Activated T-cell treated with anti-CD3 and anti-CD28 coated beads, Interleukin-2, amount 50 U/mL, for 72 hours (primary cell): ENCODE results near the gene TMEM235. TPM values are rescaled to one million over a fixed set of nuclear protein-coding genes. Genes with fewer than 3 reads are reported as not detected.
A peak's percentile ranks its signal among the peaks of the same experiment; 100 is the strongest.

Experiments
- ATAC-seq, 2 donors: fragments of 150-1000 bp; cut with Tn5 transposase; replicated peaks in 1 of 2; 2 replicates each; pipeline ENCODE4 v1.10.0; 2021; ENCODE audit warnings: moderate library complexity in 2 of 2, mild to moderate bottlenecking in 1 of 2
- DNase-seq, 2 donors: peaks; one replicate each; pipeline ENCODE4 v3.0.0; 2021 to 2022; ENCODE audit warnings: mixed read lengths in 1 of 2
- H3K27ac Mint-ChIP-seq: one replicate; pipeline ENCODE4 v1.8.0; 2022; ENCODE audit warnings: mild to moderate bottlenecking, moderate library complexity, mixed read lengths
- H3K27me3 Mint-ChIP-seq: one replicate; pipeline ENCODE4 v1.8.0; 2022; ENCODE audit warnings: low read depth, mixed read lengths
- H3K36me3 Mint-ChIP-seq, 2 donors: one replicate each; pipeline ENCODE4 v1.8.0; 2022; ENCODE audit warnings: mixed read lengths in 2 of 2, mild to moderate bottlenecking in 1 of 2; ENCODE audit not compliant: insufficient read depth in 2 of 2
- H3K4me1 Mint-ChIP-seq: one replicate; pipeline ENCODE4 v1.8.0; 2022; ENCODE audit warnings: low read depth, mixed read lengths
- H3K4me3 Mint-ChIP-seq, 2 donors: one replicate each; pipeline ENCODE4 v1.8.0; 2022; ENCODE audit warnings: mild to moderate bottlenecking in 2 of 2, mixed read lengths in 2 of 2, moderate library complexity in 2 of 2
- H3K9me3 Mint-ChIP-seq, 2 donors: one replicate each; pipeline ENCODE4 v1.8.0; 2022; ENCODE audit warnings: mixed read lengths in 2 of 2
- total RNA-seq, 2 donors: library from RNA; stranded (reverse); gene quantifications; one replicate each; pipeline ENCODE4 v1.2.3, GENCODE V29; 2022

Gene TMEM235
- total RNA-seq, 2 donors from 2014 or later: not detected

GRCh38 chr17:78257810-78258322 is 26.4 kb downstream of the TMEM235 start:
- Mint-ChIP-seq H3K4me1 (peaks cover 75% of the 10 kb centered on the region), H3K36me3 (peaks cover 0 to 2% of the 10 kb centered on the region in 2 donors), H3K27ac (peak overlapping the region; percentile 93), H3K27me3 (no peaks in the 10 kb centered on the region), H3K9me3 (peaks cover 2% of the 10 kb centered on the region in 2 donors), H3K4me3 (peak overlapping the region; percentile 89 to 90)
- DNase-seq (peak in 1 of 2 donors; percentile 35), ATAC-seq (peak; percentile 9 to 13)

DNA sequence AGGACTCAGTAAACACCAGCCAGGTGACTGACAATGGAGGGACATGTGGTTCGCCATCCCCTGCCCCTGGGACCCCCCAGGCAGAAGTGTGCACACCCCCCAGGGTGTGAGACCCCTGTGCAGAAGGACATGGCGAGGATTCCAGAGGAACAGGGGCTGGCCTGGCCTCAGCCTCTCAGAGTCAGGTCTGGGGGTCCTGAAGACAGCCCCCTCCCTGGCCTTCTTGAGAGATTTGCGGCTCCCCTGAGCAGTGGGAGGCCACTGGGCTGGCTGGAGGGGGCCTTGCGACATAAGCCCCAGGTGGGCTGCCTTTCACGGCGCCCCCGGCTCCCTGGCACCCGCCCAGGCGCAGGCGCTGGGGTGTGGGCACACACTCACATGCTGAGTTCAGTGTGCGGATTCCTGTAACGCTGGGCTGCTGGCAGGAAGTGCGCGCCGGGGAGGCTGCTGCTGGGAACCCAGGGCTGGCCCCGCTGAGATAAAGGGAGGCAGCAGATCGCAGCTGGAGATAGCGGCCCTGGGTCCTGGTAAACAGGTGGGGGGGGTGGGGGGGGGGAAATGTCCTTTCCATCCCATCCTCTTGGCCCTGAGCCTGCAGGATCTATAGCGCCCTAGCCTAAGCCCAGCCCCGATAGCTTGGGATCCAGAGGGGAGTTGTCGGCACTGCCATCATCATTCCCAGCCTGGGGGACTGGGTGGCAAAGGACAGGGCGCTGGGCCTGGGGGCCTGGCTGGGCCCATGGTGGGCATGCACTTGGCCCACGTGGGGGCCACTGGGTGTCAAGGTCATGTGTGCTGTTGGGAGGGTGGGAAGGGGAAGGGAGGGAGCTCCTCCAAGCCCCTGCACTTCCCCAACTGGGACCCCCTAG is 27.1 kb downstream of the TMEM235 start:
- H3K27ac Mint-ChIP-seq: peak overlapping the region; percentile 93
- no peaks in the 10 kb centered on the region for H3K27me3 Mint-ChIP-seq
- DNase-seq: peak; percentile 78 to 84
- peak; percentile 62 to 73 for ATAC-seq
- H3K9me3 Mint-ChIP-seq: peaks cover 2% of the 10 kb centered on the region in 2 donors
- peaks cover 75% of the 10 kb centered on the region for H3K4me1 Mint-ChIP-seq
- peaks cover 0 to 2% of the 10 kb centered on the region in 2 donors for H3K36me3 Mint-ChIP-seq
- H3K4me3 Mint-ChIP-seq: peak overlapping the region; percentile 89 to 90

DNA sequence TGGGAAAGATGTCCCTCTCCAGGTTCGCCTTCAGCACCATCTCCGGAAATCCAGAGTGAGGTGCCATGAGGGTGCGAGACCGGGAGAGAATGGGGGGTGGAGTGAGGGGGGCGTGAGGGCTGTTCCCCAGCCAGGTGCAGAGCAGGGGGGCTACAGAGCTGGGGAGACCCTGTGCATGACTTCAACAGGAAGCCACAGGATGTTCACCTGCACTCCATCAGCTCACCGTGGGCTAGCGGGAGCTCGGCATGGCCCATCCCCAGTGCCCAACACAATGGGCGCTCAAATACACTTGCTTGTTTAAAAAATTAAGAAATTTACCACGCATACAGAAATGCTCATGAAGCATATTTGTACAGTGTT is 27.7 kb downstream of the TMEM235 start:
- Mint-ChIP-seq H3K4me3 (peak overlapping the region; percentile 45 to 90), H3K36me3 (peaks cover 0 to 2% of the 10 kb centered on the region in 2 donors), H3K27me3 (no peaks in the 10 kb centered on the region), H3K4me1 (peaks cover 71% of the 10 kb centered on the region), H3K9me3 (peaks cover 2% of the 10 kb centered on the region in 2 donors), H3K27ac (peak overlapping the region; percentile 41)
- ATAC-seq: no peak
- DNase-seq: no peak

GRCh38 chr17:78263063-78263735 is 31.8 kb downstream of the TMEM235 start:
- Mint-ChIP-seq H3K4me1 (peaks cover 47% of the 10 kb centered on the region), H3K27ac (peak overlapping the region; percentile 93), H3K36me3 (no peaks in the 10 kb centered on the region), H3K9me3 (no peaks in the 10 kb centered on the region), H3K27me3 (no peaks in the 10 kb centered on the region), H3K4me3 (peak overlapping the region; percentile 60 to 76)
- ATAC-seq (peak; percentile 33 to 42), DNase-seq (peak; percentile 55 to 56)

- Mint-ChIP-seq H3K9me3 (no peaks in the 10 kb centered on the region), H3K27me3 (no peaks in the 10 kb centered on the region), H3K4me3 (no peak overlapping the region), H3K36me3 (no peaks in the 10 kb centered on the region), H3K27ac (peak overlapping the region; percentile 82), H3K4me1 (peaks cover 42% of the 10 kb centered on the region)
- no peak for ATAC-seq
- no peak for DNase-seq
These were observed 32.4 kb downstream of the TMEM235 start for GRCh38 chr17:78263736-78264340.

GRCh38 chr17:78264590-78264989 is 33.2 kb downstream of the TMEM235 start:
- Mint-ChIP-seq H3K4me3 (peak overlapping the region in 1 of 2 donors; percentile 32), H3K36me3 (no peaks in the 10 kb centered on the region), H3K27ac (peak overlapping the region; percentile 0), H3K9me3 (no peaks in the 10 kb centered on the region), H3K27me3 (no peaks in the 10 kb centered on the region), H3K4me1 (peaks cover 39% of the 10 kb centered on the region)
- ATAC-seq: no peak
- no peak for DNase-seq

- Mint-ChIP-seq H3K36me3 (no peaks in the 10 kb centered on the region), H3K4me3 (no peak overlapping the region), H3K4me1 (peaks cover 34% of the 10 kb centered on the region), H3K9me3 (no peaks in the 10 kb centered on the region), H3K27me3 (no peaks in the 10 kb centered on the region), H3K27ac (no peak overlapping the region)
- DNase-seq (no peak), ATAC-seq (no peak)
These were observed 33.7 kb downstream of the TMEM235 start for GRCh38 chr17:78265121-78265520.

- DNase-seq: no peak
- Mint-ChIP-seq H3K27me3 (no peaks in the 10 kb centered on the region), H3K36me3 (no peaks in the 10 kb centered on the region), H3K27ac (no peak overlapping the region), H3K4me3 (no peak overlapping the region), H3K9me3 (no peaks in the 10 kb centered on the region), H3K4me1 (peaks cover 37% of the 10 kb centered on the region)
- ATAC-seq: no peak
These were observed 34.8 kb downstream of the TMEM235 start for GRCh38 chr17:78266231-78266631.

GRCh38 chr17:78266771-78267170 is 35.3 kb downstream of the TMEM235 start:
- no peaks in the 10 kb centered on the region for H3K27me3 Mint-ChIP-seq
- no peaks in the 10 kb centered on the region for H3K36me3 Mint-ChIP-seq
- DNase-seq (no peak), ATAC-seq (no peak)
- H3K4me3 Mint-ChIP-seq: no peak overlapping the region
- H3K9me3 Mint-ChIP-seq: no peaks in the 10 kb centered on the region
- H3K4me1 Mint-ChIP-seq: peaks cover 39% of the 10 kb centered on the region
- H3K27ac Mint-ChIP-seq: no peak overlapping the region

- no peaks in the 10 kb centered on the region for H3K9me3 Mint-ChIP-seq
These were observed 36.0 kb downstream of the TMEM235 start for GRCh38 chr17:78267253-78268073.

DNA sequence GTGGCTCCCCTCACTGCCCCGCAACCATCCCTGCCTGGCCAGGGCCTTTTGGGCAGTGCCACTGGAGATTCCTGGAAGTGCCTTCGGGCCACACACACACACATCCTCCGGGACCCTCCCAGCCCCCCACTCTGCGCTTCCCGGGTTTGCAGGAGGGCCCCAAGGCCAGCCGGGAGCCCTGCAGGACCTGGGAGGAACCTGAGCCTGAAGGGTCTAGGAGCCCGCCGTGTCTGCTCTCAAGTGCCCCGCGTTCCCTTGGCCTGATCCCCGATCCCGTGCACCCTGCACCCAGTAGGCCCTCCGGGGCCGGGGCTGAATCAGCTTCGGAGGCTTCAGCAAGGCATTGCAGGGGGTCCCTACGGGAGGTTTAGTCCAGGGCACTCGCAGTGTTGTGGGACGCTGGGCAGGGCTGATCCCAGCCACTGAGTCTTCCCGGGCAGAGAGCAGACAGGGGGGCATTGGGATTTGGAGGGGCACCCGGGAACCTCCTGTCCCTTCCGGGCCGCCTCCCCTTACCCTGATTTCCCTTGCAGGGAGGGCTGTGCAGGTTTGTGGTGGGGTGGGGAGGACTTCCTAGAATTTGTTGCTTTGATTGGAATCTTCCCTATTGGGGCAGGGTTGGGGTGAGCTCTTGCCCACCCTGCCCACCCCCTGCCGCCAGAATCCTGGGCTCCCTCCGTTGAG is 36.9 kb downstream of the TMEM235 start:
- no peak for DNase-seq
- Mint-ChIP-seq H3K4me1 (peaks cover 38% of the 10 kb centered on the region), H3K4me3 (no peak overlapping the region), H3K27ac (no peak overlapping the region), H3K9me3 (no peaks in the 10 kb centered on the region), H3K36me3 (no peaks in the 10 kb centered on the region), H3K27me3 (no peaks in the 10 kb centered on the region)
- no peak for ATAC-seq

More at GRCh38 chr17:78267253-78268073, 36.0 kb downstream of the TMEM235 start:
- peaks cover 39% of the 10 kb centered on the region for H3K4me1 Mint-ChIP-seq
- no peak overlapping the region for H3K27ac Mint-ChIP-seq
- DNase-seq (no peak), ATAC-seq (no peak)
- no peaks in the 10 kb centered on the region for H3K36me3 Mint-ChIP-seq
- no peak overlapping the region for H3K4me3 Mint-ChIP-seq
- H3K27me3 Mint-ChIP-seq: no peaks in the 10 kb centered on the region
